ENCODE results near the gene CHM. TPM values are rescaled to one million over a fixed set of nuclear protein-coding genes. Genes with fewer than 3 reads are reported as not detected.
"Not testable (repeated sequence)": the region's sequence is repeated elsewhere in the genome, so short reads cannot be mapped to it uniquely, and the experiment has no call there.

Gene CHM, protein sequence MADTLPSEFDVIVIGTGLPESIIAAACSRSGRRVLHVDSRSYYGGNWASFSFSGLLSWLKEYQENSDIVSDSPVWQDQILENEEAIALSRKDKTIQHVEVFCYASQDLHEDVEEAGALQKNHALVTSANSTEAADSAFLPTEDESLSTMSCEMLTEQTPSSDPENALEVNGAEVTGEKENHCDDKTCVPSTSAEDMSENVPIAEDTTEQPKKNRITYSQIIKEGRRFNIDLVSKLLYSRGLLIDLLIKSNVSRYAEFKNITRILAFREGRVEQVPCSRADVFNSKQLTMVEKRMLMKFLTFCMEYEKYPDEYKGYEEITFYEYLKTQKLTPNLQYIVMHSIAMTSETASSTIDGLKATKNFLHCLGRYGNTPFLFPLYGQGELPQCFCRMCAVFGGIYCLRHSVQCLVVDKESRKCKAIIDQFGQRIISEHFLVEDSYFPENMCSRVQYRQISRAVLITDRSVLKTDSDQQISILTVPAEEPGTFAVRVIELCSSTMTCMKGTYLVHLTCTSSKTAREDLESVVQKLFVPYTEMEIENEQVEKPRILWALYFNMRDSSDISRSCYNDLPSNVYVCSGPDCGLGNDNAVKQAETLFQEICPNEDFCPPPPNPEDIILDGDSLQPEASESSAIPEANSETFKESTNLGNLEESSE
- 26.4 and 44.7 TPM in 2 replicates for total RNA-seq

DNA sequence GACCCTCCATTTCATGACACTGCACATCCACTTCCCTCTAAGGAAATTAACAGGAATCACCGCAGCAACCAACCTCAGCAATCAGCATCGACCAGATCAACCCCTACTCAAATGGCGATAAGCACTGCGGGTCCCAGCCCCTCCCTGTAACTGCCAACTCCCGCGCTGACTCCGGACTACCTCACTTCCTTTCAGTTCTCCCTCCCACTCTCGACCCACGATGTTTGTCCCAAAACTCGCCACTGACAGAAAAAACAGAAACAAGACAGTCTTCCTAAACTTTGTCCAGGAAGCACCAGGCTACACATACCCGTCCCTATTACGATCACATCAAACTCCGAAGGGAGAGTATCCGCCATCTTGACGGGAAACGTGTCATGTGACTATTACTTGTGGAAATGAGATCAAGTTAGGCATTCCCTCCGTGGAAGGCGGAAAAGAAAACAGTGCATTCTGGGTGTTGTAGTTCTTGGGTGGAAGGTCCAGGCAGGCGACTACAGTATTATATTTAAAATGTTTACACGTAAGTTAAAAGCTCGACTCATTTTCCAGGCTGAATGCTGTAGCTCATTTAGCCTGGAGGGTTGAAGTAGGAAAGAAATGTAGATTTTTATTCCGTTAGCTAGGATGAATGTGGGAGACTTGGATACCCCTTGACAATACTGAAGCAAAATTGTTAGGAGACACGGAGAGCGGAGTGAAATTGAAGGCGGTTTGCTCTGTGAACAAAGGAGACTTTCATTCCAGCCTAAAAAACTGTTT lies at the start of gene CHM:
CHM (minus strand) TSS at position 385 of the 762 bp plus-strand sequence; CDS start at position 359, 26 bp downstream.
- peak; percentile 88 for DNase-seq (ENCODE audit: low read depth)

- DNase-seq (ENCODE audit: low read depth) = no peak
These were observed 31.3 kb upstream of the CHM start for GRCh38 chrX:86078650-86079049.

- DNase-seq (ENCODE audit: low read depth) = no peak
These were observed 19.6 kb upstream of the CHM start for GRCh38 chrX:86066998-86067397.

GRCh38 chrX:86061407-86061806 lies 14.0 kb upstream of the CHM start:
- no peak for DNase-seq (ENCODE audit: low read depth)

DNA sequence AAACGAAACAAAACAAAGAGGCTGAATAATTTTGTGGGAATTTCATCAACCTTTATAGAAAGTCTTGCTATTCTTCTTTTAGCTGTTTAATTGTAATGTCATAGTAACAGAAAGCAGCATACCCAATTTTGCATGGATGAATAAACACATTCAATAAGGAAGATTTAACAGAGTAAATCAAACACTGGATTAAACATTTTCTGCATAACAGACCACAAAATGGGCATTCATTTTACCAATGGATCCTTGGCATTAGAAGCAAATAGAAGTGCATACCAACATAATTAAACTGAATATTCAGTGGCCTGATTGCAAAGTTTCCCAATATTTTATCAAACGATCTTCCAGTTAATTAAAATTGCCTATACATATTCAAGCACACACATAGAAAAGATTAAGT lies 4.4 kb upstream of the CHM start:
- DNase-seq (ENCODE audit: low read depth) = peak; percentile 1

- peak; percentile 1 for DNase-seq (ENCODE audit: low read depth)
These were observed 550 bp upstream of the CHM start for GRCh38 chrX:86047936-86048280.

GRCh38 chrX:86044216-86044615 lies 3.1 kb downstream of the CHM start:
- no peak for DNase-seq (ENCODE audit: low read depth)

DNA sequence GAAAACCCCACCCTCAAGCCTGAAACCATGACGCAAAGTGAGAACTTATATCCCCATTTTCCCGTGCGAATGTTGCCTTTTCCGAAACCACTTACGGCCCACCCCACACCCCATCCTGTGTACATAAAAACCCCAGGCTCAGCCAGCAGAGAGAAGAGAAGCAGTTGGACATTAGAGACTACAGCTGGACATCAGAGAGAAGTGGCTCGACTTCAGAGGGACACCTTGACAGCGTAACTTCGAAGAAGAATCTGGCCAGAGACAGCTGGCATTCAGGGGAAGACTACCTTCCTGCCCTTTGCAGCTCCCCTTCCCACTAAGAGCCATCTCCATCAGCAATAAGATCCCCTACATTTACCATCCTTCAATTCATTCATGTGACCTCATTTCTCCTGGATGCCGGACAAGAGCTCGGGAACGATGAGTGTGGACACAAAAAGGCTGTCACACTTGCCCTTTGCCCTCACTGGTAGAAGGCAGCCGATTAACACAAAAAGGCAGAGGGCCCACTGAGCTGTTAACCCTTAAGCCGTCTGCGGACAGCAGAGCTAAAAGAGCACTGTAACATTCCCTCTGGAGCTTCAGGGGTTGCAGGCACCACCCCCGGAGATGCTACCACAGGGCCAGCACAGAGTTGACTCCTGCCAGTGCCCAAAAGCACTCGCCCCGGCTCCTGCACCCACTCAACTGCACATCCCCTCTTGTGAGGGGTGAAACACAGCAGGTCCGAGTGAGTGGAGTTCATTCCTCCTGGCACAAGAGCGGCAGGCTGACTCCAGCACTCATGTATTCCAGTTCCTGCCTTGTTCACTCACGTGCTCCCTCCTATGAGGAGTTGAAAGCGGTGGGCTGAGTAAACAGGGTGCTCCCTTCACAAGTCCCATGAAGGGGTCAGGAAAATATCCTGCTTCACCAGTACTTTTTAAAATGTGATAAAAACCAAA lies 7.5 kb downstream of the CHM start:
- no peak for DNase-seq (ENCODE audit: low read depth)

- no peak for DNase-seq (ENCODE audit: low read depth)
These were observed 14.0 kb downstream of the CHM start for GRCh38 chrX:86033385-86033784.

GRCh38 chrX:86028681-86029080 lies 18.7 kb downstream of the CHM start:
- DNase-seq (ENCODE audit: low read depth) = no peak

DNA sequence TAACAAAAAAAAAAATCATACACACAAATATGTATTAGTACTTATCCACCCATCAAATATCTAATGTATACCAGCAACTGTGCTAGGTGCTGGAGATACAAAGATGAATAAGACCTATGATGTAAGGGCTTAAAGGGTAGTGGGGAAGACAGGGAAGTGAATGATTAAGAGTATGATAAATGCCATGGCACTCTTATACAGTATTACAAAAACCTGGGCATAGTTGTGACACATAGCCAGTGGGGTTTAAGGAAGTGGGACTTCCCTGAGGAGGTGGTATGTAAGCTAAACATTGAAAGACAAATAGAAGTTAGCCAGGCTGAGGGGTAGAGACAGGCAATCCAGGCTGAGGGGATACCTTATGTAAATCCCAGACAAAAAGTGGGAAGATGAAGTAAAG lies 23.5 kb downstream of the CHM start:
- peak; percentile 27 for DNase-seq (ENCODE audit: low read depth)

DNA sequence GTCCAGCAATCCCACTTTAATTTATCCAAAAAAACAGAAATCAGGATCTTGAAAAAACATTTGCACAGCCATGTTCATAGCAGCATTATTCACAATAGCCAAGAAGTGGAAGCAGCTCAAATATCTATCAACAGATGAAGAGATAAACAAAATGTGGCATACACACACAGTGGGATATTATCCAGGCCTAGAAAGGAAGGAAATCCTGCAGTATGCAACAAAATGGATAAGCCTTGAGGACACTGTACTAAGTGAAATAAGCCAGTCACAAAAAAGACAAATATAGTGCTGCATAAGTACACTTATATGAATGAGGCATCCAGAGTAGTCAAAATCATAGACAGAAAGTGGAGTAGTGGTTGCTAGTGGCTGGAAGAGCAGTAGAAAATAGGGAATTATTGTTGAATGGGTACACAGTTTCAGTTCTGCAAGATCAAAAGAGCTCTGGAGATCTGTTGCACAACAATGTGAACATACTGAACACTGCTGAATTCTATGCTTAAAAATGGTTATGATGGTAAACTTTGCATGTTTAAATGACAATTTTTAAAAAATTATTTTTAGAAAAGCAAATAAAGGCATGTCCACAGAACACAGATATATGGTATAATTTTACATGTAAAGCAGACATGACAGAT lies 25.6 kb downstream of the CHM start:
- no peak for DNase-seq (ENCODE audit: low read depth)

GRCh38 chrX:86016139-86016538 lies 31.2 kb downstream of the CHM start:
- no peak for DNase-seq (ENCODE audit: low read depth)

GRCh38 chrX:86014959-86015358 lies 32.4 kb downstream of the CHM start:
- not testable (repeated sequence) for DNase-seq (ENCODE audit: low read depth)

GRCh38 chrX:86014421-86014820 lies 32.9 kb downstream of the CHM start:
- DNase-seq (ENCODE audit: low read depth) = no peak

DNA sequence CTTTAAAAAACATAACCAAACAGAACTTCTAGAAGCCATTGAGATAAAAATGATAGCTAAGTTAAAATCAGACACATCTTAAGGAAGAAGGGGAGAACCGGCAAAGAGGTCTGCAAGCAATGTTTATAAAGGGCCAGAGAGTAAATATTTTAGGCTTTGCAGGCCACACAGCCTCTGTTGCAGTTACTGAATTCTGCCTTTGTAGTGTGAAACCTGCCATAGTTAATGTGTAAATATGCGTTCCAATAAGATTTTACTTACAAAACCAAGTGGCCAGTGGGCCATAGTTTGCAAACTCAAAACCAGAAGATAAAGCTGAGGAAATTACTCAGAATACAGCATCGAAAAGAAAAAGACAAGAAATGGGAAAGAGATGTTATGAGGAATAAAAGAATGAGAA lies 33.6 kb downstream of the CHM start:
- DNase-seq (ENCODE audit: low read depth) = no peak

GRCh38 chrX:86012188-86012587 lies 35.2 kb downstream of the CHM start:
- no peak for DNase-seq (ENCODE audit: low read depth)

DNA sequence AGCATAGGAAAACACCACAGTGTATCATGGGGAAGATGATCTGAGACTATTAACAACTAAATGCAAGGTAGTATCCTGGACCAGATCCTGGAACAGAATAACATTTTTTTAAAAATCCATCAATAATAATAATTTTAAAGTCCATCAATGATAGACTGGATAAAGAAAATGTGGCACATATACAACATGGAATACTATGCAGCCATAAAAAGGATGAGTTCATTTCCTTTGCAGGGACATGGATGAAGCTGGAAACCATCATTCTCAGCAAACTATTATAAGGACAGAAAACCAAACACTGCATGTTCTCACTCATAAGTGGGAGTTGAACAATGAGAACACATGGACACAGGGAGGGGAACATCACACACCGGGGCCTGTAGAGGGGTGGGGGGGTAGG lies 37.6 kb downstream of the CHM start:
- not testable (repeated sequence) for DNase-seq (ENCODE audit: low read depth)

DNA sequence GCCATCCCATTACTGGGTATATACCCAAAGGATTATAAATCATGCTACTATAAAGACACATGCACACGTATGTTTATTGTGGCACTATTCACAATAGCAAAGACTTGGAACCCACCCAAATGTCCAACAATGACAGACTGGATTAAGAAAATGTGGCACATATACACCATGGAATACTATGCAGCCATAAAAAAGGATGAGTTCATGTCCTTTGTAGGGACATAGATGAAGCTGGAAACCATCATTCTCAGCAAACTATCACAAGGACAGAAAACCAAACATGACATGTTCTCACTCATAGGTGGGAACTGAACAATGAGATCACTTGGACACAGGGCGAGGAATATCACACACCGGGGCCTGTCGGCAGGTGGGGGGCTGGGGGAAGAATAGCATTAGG lies 39.5 kb downstream of the CHM start:
- DNase-seq (ENCODE audit: low read depth) = not testable (repeated sequence)

- peak; percentile 72 for DNase-seq (ENCODE audit: low read depth)
These were observed 45.1 kb downstream of the CHM start for GRCh38 chrX:86002076-86002896.
